ENCODE results near the gene LRAT. TPM values are rescaled to one million over a fixed set of nuclear protein-coding genes. Genes with fewer than 3 reads are reported as not detected.

Gene LRAT
- total and polyA plus RNA-seq, 2 experiments from 2014 or later: 57.1 to 90.1 TPM

- no peak for TF ChIP-seq ZNF331 (CRISPR knock-in tag; IDR thresholded peaks at IDR 0.05; ENCODE audit: low read depth)
- TF ChIP-seq EZH2phosphoT487 (IDR thresholded peaks at IDR 0.05; ENCODE audit: unreplicated experiment): no peak
- TF ChIP-seq JUNB (IDR thresholded peaks at IDR 0.05; ENCODE audit: unreplicated experiment): no peak
- no peak for TF ChIP-seq ETS1 (IDR thresholded peaks at IDR 0.05)
- no peak for TF ChIP-seq REST (IDR thresholded peaks at IDR 0.05; ENCODE audit: unreplicated experiment)
- no peak for TF ChIP-seq CREB1 (CRISPR knock-in tag; IDR thresholded peaks at IDR 0.05; ENCODE audit: low read depth)
- no peak for TF ChIP-seq ZNF114 (CRISPR knock-in tag; IDR thresholded peaks at IDR 0.05)
- no peak for TF ChIP-seq STAT1 (IDR thresholded peaks at IDR 0.05; ENCODE audit: unreplicated experiment)
- TF ChIP-seq EZH2 (IDR thresholded peaks at IDR 0.05; ENCODE audit: low read depth, unreplicated experiment): no peak
Measured at GRCh38 chr4:154731756-154732155, 12.0 kb upstream of the LRAT start (continued).

- Mint-ChIP-seq H3K27ac (no peak overlapping the region), H3K4me3 (no peak overlapping the region), H3K27me3 (ENCODE audit: insufficient read depth, low read depth, poor library complexity) (no peaks in the 10 kb centered on the region), H3K36me3 (ENCODE audit: low read depth) (0 out of 3 replicates have a peak, but pooled peaks cover 2% of the 10 kb centered on the region), H3K9me3 (no peaks in the 10 kb centered on the region), H3K4me1 (peaks cover 11% of the 10 kb centered on the region)
- H3K9me2 ChIP-seq (ENCODE audit: insufficient read depth): peaks cover 5% of the 10 kb centered on the region; the same call in 1 of the 2 replicates
- H3F3A ChIP-seq (replicated peaks; ENCODE audit: low read depth): no peaks in the 10 kb centered on the region
- peaks cover 2% of the 10 kb centered on the region; the same call in 1 of the 2 replicates for H3K4me1 ChIP-seq (ENCODE audit: insufficient read depth)
- H3K79me2 ChIP-seq (replicated peaks; ENCODE audit: insufficient read depth): no peaks in the 10 kb centered on the region
- H3K27me3 ChIP-seq (ENCODE audit: insufficient read depth): no peaks in the 10 kb centered on the region
- H3K4me3 ChIP-seq: no peak overlapping the region
- no peak for ATAC-seq
- no peak overlapping the region for H3K4me2 ChIP-seq
- no peak overlapping the region for H2AFZ ChIP-seq
- no peak for DNase-seq (ENCODE audit: low spot score)
- no peaks in the 10 kb centered on the region for H4K20me1 ChIP-seq (replicated peaks; ENCODE audit: insufficient read depth)
- no peak overlapping the region for H3K27ac ChIP-seq (ENCODE audit: low read depth)
- no peaks in the 10 kb centered on the region for H3K36me3 ChIP-seq (ENCODE audit: insufficient read depth)
- TF ChIP-seq POLR2AphosphoS5 (IDR thresholded peaks at IDR 0.05; ENCODE audit: low read depth) (no peak), CTCF (conservative IDR thresholded peaks at IDR 0.05; ENCODE audit: low read depth in 2 of 2) (no peak), ZNF114 (CRISPR knock-in tag; IDR thresholded peaks at IDR 0.05) (no peak), STAT1 (IDR thresholded peaks at IDR 0.05; ENCODE audit: unreplicated experiment) (no peak), NANOG (IDR thresholded peaks at IDR 0.05; ENCODE audit: borderline replicate concordance) (no peak), ZNF331 (CRISPR knock-in tag; IDR thresholded peaks at IDR 0.05; ENCODE audit: low read depth) (no peak), JUNB (IDR thresholded peaks at IDR 0.05; ENCODE audit: unreplicated experiment) (no peak), EZH2phosphoT487 (IDR thresholded peaks at IDR 0.05; ENCODE audit: unreplicated experiment) (no peak), EZH2 (IDR thresholded peaks at IDR 0.05; ENCODE audit: low read depth, unreplicated experiment) (no peak), CREB1 (CRISPR knock-in tag; IDR thresholded peaks at IDR 0.05; ENCODE audit: low read depth) (no peak), REST (IDR thresholded peaks at IDR 0.05; ENCODE audit: unreplicated experiment) (no peak)
Measured at GRCh38 chr4:154732669-154733068, 11.1 kb upstream of the LRAT start.
